SU-DHL-6 (cell line): Measurements from ENCODE around the gene ZG16B.

Experiments used
- EZH2phosphoT487 ChIP-seq: fragments of 200-600 bp; sonication (generic), shearing (Covaris generic); conservative IDR thresholded peaks from 2 replicates; pipeline ENCODE4 v1.6.1; 2018; ENCODE audit warnings: mild to moderate bottlenecking, antibody characterized with exemption, low read length, moderate library complexity, mixed read lengths
- TF ChIP-seq, protein P1 (sequence below): fragments of 200-600 bp; sonication (generic); IDR thresholded peaks from one replicate; pipeline ENCODE4 v1.5.1; 2017; ENCODE audit warnings: antibody characterized with exemption, mild to moderate bottlenecking, low read length, moderate library complexity; ENCODE audit not compliant: insufficient read depth, poor library complexity, severe bottlenecking

DNA sequence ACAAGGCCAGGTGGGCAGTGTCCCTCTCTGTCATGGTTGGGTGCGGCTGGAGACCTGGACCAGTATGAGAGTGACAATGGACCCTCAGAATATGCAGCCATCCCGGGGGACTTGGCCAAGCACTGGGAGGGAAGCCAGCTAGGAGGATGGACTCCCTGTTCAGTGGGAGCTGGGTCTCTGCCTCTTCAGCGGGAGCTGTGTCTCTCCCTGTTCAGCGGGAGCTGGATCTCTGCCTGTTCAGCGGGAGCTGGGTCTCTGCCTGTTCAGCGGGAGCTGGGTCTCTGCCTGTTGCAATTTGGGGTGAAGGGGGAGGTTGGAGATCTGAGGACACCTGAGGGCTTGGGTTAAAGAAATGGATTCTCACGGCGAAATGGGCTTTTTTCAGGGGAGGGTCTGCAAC, 38.9 kb upstream of the ZG16B start:
- TF ChIP-seq, protein P1, sequence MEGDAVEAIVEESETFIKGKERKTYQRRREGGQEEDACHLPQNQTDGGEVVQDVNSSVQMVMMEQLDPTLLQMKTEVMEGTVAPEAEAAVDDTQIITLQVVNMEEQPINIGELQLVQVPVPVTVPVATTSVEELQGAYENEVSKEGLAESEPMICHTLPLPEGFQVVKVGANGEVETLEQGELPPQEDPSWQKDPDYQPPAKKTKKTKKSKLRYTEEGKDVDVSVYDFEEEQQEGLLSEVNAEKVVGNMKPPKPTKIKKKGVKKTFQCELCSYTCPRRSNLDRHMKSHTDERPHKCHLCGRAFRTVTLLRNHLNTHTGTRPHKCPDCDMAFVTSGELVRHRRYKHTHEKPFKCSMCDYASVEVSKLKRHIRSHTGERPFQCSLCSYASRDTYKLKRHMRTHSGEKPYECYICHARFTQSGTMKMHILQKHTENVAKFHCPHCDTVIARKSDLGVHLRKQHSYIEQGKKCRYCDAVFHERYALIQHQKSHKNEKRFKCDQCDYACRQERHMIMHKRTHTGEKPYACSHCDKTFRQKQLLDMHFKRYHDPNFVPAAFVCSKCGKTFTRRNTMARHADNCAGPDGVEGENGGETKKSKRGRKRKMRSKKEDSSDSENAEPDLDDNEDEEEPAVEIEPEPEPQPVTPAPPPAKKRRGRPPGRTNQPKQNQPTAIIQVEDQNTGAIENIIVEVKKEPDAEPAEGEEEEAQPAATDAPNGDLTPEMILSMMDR, result no peak
- TF ChIP-seq EZH2phosphoT487, result no peak
